K562 (cell line): Measurements from ENCODE around the gene SLC25A21. TPM values are rescaled to one million over a fixed set of nuclear protein-coding genes. Genes with fewer than 3 reads are reported as not detected.
A peak's percentile ranks its signal among the peaks of the same experiment; 100 is the strongest.

Experiments used
- BDP1 ChIP-seq: IDR thresholded peaks from 3 replicates; pipeline ENCODE4 v1.6.1; 2011; ENCODE audit not compliant: insufficient read length, insufficient read depth
- BRD4 ChIP-seq: fragments of 200-600 bp; sonication (generic); IDR thresholded peaks from 2 replicates; pipeline ENCODE4 v1.6.1; 2017; ENCODE audit warnings: inconsistent platforms
- DPF2 ChIP-seq: fragments of 450-650 bp; IDR thresholded peaks from 2 replicates; pipeline ENCODE4 v1.6.1; 2016
- HDAC2 ChIP-seq: fragments of 450-650 bp; IDR thresholded peaks from 2 replicates; pipeline ENCODE4 v1.6.1; 2016; ENCODE audit warnings: mild to moderate bottlenecking
- HEY1 ChIP-seq: fragments of 250-450 bp; sonication (Bioruptor Pico); IDR thresholded peaks from 2 replicates; pipeline ENCODE4 v1.5.0; 2020; ENCODE audit warnings: mild to moderate bottlenecking, moderate library complexity, borderline replicate concordance
- KLF13 ChIP-seq: fragments of 450-650 bp; IDR thresholded peaks from 2 replicates; pipeline ENCODE4 v1.6.1; 2016; ENCODE audit warnings: missing genetic modification characterization, low read depth, mild to moderate bottlenecking, missing compliant biosample characterization, moderate library complexity, borderline replicate concordance
- MAFF ChIP-seq: IDR thresholded peaks from 2 replicates; pipeline ENCODE4 v1.6.1; 2012; ENCODE audit warnings: low read length, improper control_type of control experiment
- MYBL2 ChIP-seq, 2 experiments: fragments of 450-650 bp in 1 of 2; sonication (generic) in 1 of 2; formaldehyde crosslinking in 1 of 2; IDR thresholded peaks; 2 replicates each; pipeline versions ENCODE4 v1.6.1 to v1.8.1; 2017 to 2022; ENCODE audit warnings: borderline replicate concordance in 1 of 2, inconsistent platforms in 1 of 2, low read depth in 1 of 2, mild to moderate bottlenecking in 1 of 2, missing genetic modification reagents in 1 of 2, moderate library complexity in 1 of 2
- NFIX ChIP-seq: fragments of 250-450 bp; sonication (Bioruptor Pico); IDR thresholded peaks from 2 replicates; pipeline ENCODE4 v1.4.0; 2020; ENCODE audit warnings: low read depth, mild to moderate bottlenecking, moderate library complexity
- RB1 ChIP-seq: fragments of 450-650 bp; IDR thresholded peaks from 2 replicates; pipeline ENCODE4 v1.6.1; 2017; ENCODE audit warnings: low read depth, mild to moderate bottlenecking
- SUPT5H ChIP-seq: fragments of 450-650 bp; IDR thresholded peaks from 2 replicates; pipeline ENCODE4 v1.6.1; 2016
- TFAP4 ChIP-seq: sonication (generic); formaldehyde crosslinking; IDR thresholded peaks from 2 replicates; pipeline ENCODE4 v1.8.0; 2022; ENCODE audit warnings: missing genetic modification reagents, mild to moderate bottlenecking, moderate library complexity, borderline replicate concordance
- ZNF165 ChIP-seq: fragments of 250-450 bp; sonication (Bioruptor Pico); IDR thresholded peaks from 2 replicates; pipeline ENCODE4 v1.4.0; 2020; ENCODE audit warnings: borderline replicate concordance
- ZNF316 ChIP-seq: fragments of 450-650 bp; IDR thresholded peaks from 2 replicates; pipeline ENCODE4 v1.6.1; 2016
- ZNF347 ChIP-seq: fragments of 450-650 bp; formaldehyde crosslinking; IDR thresholded peaks from 2 replicates; pipeline ENCODE4 v1.4.0; 2020; ENCODE audit warnings: low read depth, mild to moderate bottlenecking, moderate library complexity
- ZNF644 ChIP-seq: fragments of 200-800 bp; sonication (Bioruptor generic); IDR thresholded peaks from 2 replicates; pipeline ENCODE4 v1.6.1; 2016; ENCODE audit warnings: low read depth, missing genetic modification characterization, missing compliant biosample characterization
- ZNF75A ChIP-seq: fragments of 450-650 bp; formaldehyde crosslinking; IDR thresholded peaks from 2 replicates; pipeline ENCODE4 v1.4.0; 2020; ENCODE audit warnings: mild to moderate bottlenecking
- ZNF77 ChIP-seq: fragments of 250-450 bp; sonication (Bioruptor Pico); IDR thresholded peaks from 2 replicates; pipeline ENCODE4 v1.5.0; 2020
- polyA plus RNA-seq, 8 experiments: library from polyadenylated mRNA; depleted of rRNA in 4 of 8; stranded (reverse) in 5 of 8; unstranded in 3 of 8; fragments of >200 nt; fragmentation: Nextera tagmentation in 2 of 8; fragmentation: Illumina TruSeq in 1 of 8; extraction: Ambion mirVana in 2 of 8; extraction: Trizol in 1 of 8; gene quantifications; 2 replicates each; pipeline versions ENCODE4 v1.2.1 to v1.2.3, GENCODE V29; 2011 to 2014; ENCODE audit warnings: inconsistent platforms in 1 of 8, missing spikeins in 1 of 8
- total RNA-seq, 7 experiments: library from RNA; depleted of rRNA in 6 of 7; stranded (reverse); fragments of >200 nt in 6 of 7; fragmentation: Illumina TruSeq in 2 of 7; extraction: Trizol in 2 of 7; gene quantifications; 2 replicates each; pipeline versions ENCODE4 v1.2.1 to v1.2.3, GENCODE V29; 2011 to 2021; ENCODE audit warnings: low replicate concordance in 1 of 7
- TF ChIP-seq, protein P1 (sequence below): fragments of 250-450 bp; sonication (Bioruptor Pico); IDR thresholded peaks from 2 replicates; pipeline ENCODE4 v1.5.0; 2021
- TF ChIP-seq, protein P2 (sequence below), 3 experiments: fragments of 200-800 bp in 1 of 3; fragments of 250-450 bp in 1 of 3; fragments of 450-650 bp in 1 of 3; sonication (Bioruptor Pico) in 1 of 3; sonication (Bioruptor generic) in 1 of 3; formaldehyde crosslinking in 1 of 3; IDR thresholded peaks; 2 replicates each; pipeline versions ENCODE4 v1.6.1 to v1.8.0; 2016 to 2022; ENCODE audit warnings: mild to moderate bottlenecking in 2 of 3, missing genetic modification characterization in 2 of 3, missing compliant biosample characterization in 1 of 3, moderate library complexity in 1 of 3
- TF ChIP-seq, protein P3 (sequence below): sonication (generic); formaldehyde crosslinking; IDR thresholded peaks from 2 replicates; pipeline ENCODE4 v1.8.1; 2022; ENCODE audit warnings: missing genetic modification reagents
- TF ChIP-seq, protein P4 (sequence below): fragments of 250-450 bp; sonication (Bioruptor Pico); IDR thresholded peaks from 2 replicates; pipeline ENCODE4 v1.8.0; 2022; ENCODE audit warnings: inconsistent platforms

The SLC25A21 gene
- total and polyA plus RNA-seq, 9 of the 15 experiments (the other 6 are each of a cell fraction or from before 2014, with no cell fraction given) = 15.2 to 46.7 (median 28.7) TPM

- TF ChIP-seq HEY1 (CRISPR knock-in tag) (no peak), SUPT5H (no peak), NFIX (no peak), ZNF347 (CRISPR knock-in tag) (no peak), ZNF75A (CRISPR knock-in tag) (no peak), RB1 (0 out of 2 replicates have a peak, but pooled peaks have one; percentile 39), DPF2 (peak; percentile 76), ZNF316 (peak; percentile 86), KLF13 (tag) (no peak), BDP1 (no peak), ZNF165 (CRISPR knock-in tag) (no peak), BRD4 (no peak), HDAC2 (0 out of 2 replicates have a peak, but pooled peaks have one; percentile 57), MYBL2 (IDR thresholded peaks at IDR 0.05; ENCODE audit: low read depth) (no peak), MYBL2 (CRISPR knock-in tag; IDR thresholded peaks at IDR 0.05; ENCODE audit: borderline replicate concordance) (no peak), MAFF (peak; percentile 58), TFAP4 (CRISPR knock-in tag) (no peak), ZNF644 (tag) (no peak), ZNF77 (no peak)
- TF ChIP-seq, protein P1, sequence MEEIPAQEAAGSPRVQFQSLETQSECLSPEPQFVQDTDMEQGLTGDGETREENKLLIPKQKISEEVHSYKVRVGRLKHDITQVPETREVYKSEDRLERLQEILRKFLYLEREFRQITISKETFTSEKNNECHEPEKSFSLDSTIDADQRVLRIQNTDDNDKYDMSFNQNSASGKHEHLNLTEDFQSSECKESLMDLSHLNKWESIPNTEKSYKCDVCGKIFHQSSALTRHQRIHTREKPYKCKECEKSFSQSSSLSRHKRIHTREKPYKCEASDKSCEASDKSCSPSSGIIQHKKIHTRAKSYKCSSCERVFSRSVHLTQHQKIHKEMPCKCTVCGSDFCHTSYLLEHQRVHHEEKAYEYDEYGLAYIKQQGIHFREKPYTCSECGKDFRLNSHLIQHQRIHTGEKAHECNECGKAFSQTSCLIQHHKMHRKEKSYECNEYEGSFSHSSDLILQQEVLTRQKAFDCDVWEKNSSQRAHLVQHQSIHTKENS (CRISPR knock-in tag) = no peak
- TF ChIP-seq, protein P2, sequence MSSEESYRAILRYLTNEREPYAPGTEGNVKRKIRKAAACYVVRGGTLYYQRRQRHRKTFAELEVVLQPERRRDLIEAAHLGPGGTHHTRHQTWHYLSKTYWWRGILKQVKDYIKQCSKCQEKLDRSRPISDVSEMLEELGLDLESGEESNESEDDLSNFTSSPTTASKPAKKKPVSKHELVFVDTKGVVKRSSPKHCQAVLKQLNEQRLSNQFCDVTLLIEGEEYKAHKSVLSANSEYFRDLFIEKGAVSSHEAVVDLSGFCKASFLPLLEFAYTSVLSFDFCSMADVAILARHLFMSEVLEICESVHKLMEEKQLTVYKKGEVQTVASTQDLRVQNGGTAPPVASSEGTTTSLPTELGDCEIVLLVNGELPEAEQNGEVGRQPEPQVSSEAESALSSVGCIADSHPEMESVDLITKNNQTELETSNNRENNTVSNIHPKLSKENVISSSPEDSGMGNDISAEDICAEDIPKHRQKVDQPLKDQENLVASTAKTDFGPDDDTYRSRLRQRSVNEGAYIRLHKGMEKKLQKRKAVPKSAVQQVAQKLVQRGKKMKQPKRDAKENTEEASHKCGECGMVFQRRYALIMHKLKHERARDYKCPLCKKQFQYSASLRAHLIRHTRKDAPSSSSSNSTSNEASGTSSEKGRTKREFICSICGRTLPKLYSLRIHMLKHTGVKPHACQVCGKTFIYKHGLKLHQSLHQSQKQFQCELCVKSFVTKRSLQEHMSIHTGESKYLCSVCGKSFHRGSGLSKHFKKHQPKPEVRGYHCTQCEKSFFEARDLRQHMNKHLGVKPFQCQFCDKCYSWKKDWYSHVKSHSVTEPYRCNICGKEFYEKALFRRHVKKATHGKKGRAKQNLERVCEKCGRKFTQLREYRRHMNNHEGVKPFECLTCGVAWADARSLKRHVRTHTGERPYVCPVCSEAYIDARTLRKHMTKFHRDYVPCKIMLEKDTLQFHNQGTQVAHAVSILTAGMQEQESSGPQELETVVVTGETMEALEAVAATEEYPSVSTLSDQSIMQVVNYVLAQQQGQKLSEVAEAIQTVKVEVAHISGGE (CRISPR knock-in tag; IDR thresholded peaks at IDR 0.05) = no peak
- TF ChIP-seq, protein P3, sequence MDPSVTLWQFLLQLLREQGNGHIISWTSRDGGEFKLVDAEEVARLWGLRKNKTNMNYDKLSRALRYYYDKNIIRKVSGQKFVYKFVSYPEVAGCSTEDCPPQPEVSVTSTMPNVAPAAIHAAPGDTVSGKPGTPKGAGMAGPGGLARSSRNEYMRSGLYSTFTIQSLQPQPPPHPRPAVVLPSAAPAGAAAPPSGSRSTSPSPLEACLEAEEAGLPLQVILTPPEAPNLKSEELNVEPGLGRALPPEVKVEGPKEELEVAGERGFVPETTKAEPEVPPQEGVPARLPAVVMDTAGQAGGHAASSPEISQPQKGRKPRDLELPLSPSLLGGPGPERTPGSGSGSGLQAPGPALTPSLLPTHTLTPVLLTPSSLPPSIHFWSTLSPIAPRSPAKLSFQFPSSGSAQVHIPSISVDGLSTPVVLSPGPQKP (CRISPR knock-in tag) = no peak
- TF ChIP-seq, protein P4, sequence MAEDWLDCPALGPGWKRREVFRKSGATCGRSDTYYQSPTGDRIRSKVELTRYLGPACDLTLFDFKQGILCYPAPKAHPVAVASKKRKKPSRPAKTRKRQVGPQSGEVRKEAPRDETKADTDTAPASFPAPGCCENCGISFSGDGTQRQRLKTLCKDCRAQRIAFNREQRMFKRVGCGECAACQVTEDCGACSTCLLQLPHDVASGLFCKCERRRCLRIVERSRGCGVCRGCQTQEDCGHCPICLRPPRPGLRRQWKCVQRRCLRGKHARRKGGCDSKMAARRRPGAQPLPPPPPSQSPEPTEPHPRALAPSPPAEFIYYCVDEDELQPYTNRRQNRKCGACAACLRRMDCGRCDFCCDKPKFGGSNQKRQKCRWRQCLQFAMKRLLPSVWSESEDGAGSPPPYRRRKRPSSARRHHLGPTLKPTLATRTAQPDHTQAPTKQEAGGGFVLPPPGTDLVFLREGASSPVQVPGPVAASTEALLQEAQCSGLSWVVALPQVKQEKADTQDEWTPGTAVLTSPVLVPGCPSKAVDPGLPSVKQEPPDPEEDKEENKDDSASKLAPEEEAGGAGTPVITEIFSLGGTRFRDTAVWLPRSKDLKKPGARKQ (CRISPR knock-in tag) = no peak
These were observed 88.8 kb downstream of the SLC25A21 start (continued) for GRCh38 chr14:37083599-37083998.
